Endothelial cell of umbilical vein (primary cell): ENCODE data around the gene PNKP. TPM values are rescaled to one million over a fixed set of nuclear protein-coding genes. Genes with fewer than 3 reads are reported as not detected.

Experiments
- BruUV-seq: library from RNA; stranded (reverse); fragments of 400-500 nt; replicated peaks from 2 replicates; lab custom pipeline; 2021; lab: Mats Ljungman, UMichigan
- CTCF ChIA-PET: fragments of 300-600, 350-600 bp; sonication (Branson Sonifier 250); formaldehyde crosslinking; loops from one replicate; lab custom pipeline; 2021; ENCODE audit warnings: antibody characterized with exemption, inconsistent platforms; lab: Charles Lee
- POLR2A ChIA-PET: fragments of 300-600, 350-600 bp; sonication (Branson Sonifier 250); formaldehyde crosslinking; loops from one replicate; lab custom pipeline; 2021; ENCODE audit warnings: antibody characterized with exemption, inconsistent platforms; lab: Charles Lee
- DNase-seq: peaks from one replicate; pipeline ENCODE4 v3.0.0-alpha.2; 2011; ENCODE audit warnings: low read depth, low spot score
- FAIRE-seq: peaks from 2 replicates; lab custom pipeline; 2011; peaks lifted over from hg19 to GRCh38; lab: Jason Lieb, UNC
- H2AFZ ChIP-seq: 2 replicates; pipeline ENCODE4 v1.6.0; 2012; ENCODE audit warnings: low read depth, low read length, control low read depth, inconsistent platforms
- H3K27ac ChIP-seq: 2 replicates; pipeline ENCODE4 v1.5.1; 2011; ENCODE audit warnings: low read depth, mild to moderate bottlenecking, control low read depth, low read length, moderate library complexity; ENCODE audit not compliant: insufficient read depth
- H3K27me3 ChIP-seq, 2 experiments: 2 replicates each; pipeline versions ENCODE4 v1.6.0 to v1.6.1; 2011; ENCODE audit warnings: low read length in 2 of 2, mixed read lengths in 1 of 2; ENCODE audit not compliant: control insufficient read depth in 2 of 2, insufficient read depth in 2 of 2
- H3K36me3 ChIP-seq, 2 experiments: 2 replicates in 1 of 2; 3 replicates in 1 of 2; pipeline ENCODE4 v1.5.1; 2011; ENCODE audit warnings: low read length in 2 of 2, mild to moderate bottlenecking in 1 of 2, moderate library complexity in 1 of 2; ENCODE audit not compliant: control insufficient read depth in 2 of 2, insufficient read depth in 2 of 2; ENCODE audit errors: extremely low read depth in 1 of 2
- H3K4me1 ChIP-seq: 3 replicates; pipeline ENCODE4 v1.5.1; 2011; ENCODE audit warnings: mild to moderate bottlenecking, low read length; ENCODE audit not compliant: control insufficient read depth, insufficient read depth; ENCODE audit errors: extremely low read depth
- H3K4me2 ChIP-seq: 2 replicates; pipeline ENCODE4 v1.6.1; 2011; ENCODE audit warnings: low read length, control low read depth, mixed read lengths; ENCODE audit not compliant: insufficient read depth
- H3K4me3 ChIP-seq, 3 experiments: fragments of 200-600 bp in 1 of 3; sonication (generic), shearing (Covaris generic) in 1 of 3; replicated peaks in 1 of 3; 2 replicates each; pipeline ENCODE4 v1.5.1; 2011 to 2016; ENCODE audit warnings: control low read depth in 3 of 3, low read length in 3 of 3, mild to moderate bottlenecking in 2 of 3, inconsistent platforms in 1 of 3, low read depth in 1 of 3, moderate library complexity in 1 of 3; ENCODE audit not compliant: insufficient read depth in 1 of 3
- H3K79me2 ChIP-seq: 2 replicates; pipeline ENCODE4 v1.6.0; 2012; ENCODE audit warnings: low read length, inconsistent platforms; ENCODE audit not compliant: control insufficient read depth, insufficient read depth
- H3K9ac ChIP-seq: replicated peaks from 2 replicates; pipeline ENCODE3; 2011; ENCODE audit warnings: low read length, control low read depth; ENCODE audit not compliant: insufficient read depth; ENCODE audit errors: extremely low read depth
- H3K9me1 ChIP-seq: replicated peaks from 3 replicates; pipeline ENCODE4 v1.6.0; 2011; ENCODE audit warnings: mild to moderate bottlenecking, low read length; ENCODE audit not compliant: control insufficient read depth, insufficient read depth; ENCODE audit errors: extremely low read depth
- H3K9me3 ChIP-seq: replicated peaks from 2 replicates; pipeline ENCODE4 v1.5.1; 2012; ENCODE audit warnings: low read length, inconsistent platforms; ENCODE audit not compliant: control insufficient read depth, insufficient read depth
- H4K20me1 ChIP-seq: replicated peaks from 2 replicates; pipeline ENCODE3; 2011; ENCODE audit warnings: mild to moderate bottlenecking, low read length; ENCODE audit not compliant: control insufficient read depth, insufficient read depth; ENCODE audit errors: extremely low read depth
- CTCF ChIP-seq, 2 donors: IDR thresholded peaks; 1 replicate in 1 of 2; 2 replicates in 1 of 2; pipeline ENCODE4 v1.5.1; 2011; ENCODE audit warnings: low read length in 2 of 2, mild to moderate bottlenecking in 2 of 2, moderate library complexity in 2 of 2, control low read depth in 1 of 2, inconsistent platforms in 1 of 2, low read depth in 1 of 2; ENCODE audit not compliant: insufficient read depth in 1 of 2; ENCODE audit errors: extremely low read depth in 1 of 2
- EZH2 ChIP-seq: IDR thresholded peaks from 2 replicates; pipeline ENCODE4 v1.6.1; 2012; ENCODE audit warnings: borderline replicate concordance, low read depth, mild to moderate bottlenecking, moderate library complexity, low read length, inconsistent platforms; ENCODE audit not compliant: severe bottlenecking
- FOS ChIP-seq: IDR thresholded peaks from 2 replicates; pipeline ENCODE4 v1.6.1; 2011; ENCODE audit warnings: mild to moderate bottlenecking, low read length, moderate library complexity, borderline replicate concordance; ENCODE audit not compliant: insufficient read depth
- GATA2 ChIP-seq: IDR thresholded peaks from 2 replicates; pipeline ENCODE4 v1.7.0; 2011; ENCODE audit warnings: low read depth, mild to moderate bottlenecking, moderate library complexity, mixed read lengths, low read length; ENCODE audit not compliant: insufficient read length, insufficient read depth
- JUN ChIP-seq: IDR thresholded peaks from 2 replicates; pipeline ENCODE4 v1.6.1; 2011; ENCODE audit warnings: borderline replicate concordance, low read depth; ENCODE audit not compliant: insufficient read length, insufficient read depth
- MAX ChIP-seq: IDR thresholded peaks from 2 replicates; pipeline ENCODE4 v1.6.1; 2011; ENCODE audit not compliant: insufficient read depth, insufficient read length
- MYC ChIP-seq: IDR thresholded peaks from one replicate; pipeline ENCODE4 v1.6.1; 2011; ENCODE audit warnings: mild to moderate bottlenecking, low read depth, low read length
- POLR2A ChIP-seq: IDR thresholded peaks from 2 replicates; pipeline ENCODE4 v1.6.1; 2012; ENCODE audit warnings: low read depth, mild to moderate bottlenecking, control low read depth, low read length
- POLR2AphosphoS5 ChIP-seq: IDR thresholded peaks from 2 replicates; pipeline ENCODE4 v1.6.1; 2012; ENCODE audit warnings: low read depth, mild to moderate bottlenecking, control low read depth, low read length, moderate library complexity; ENCODE audit not compliant: insufficient read depth
- dilution Hi-C: fragments of 300-500 bp; cut with MboI; formaldehyde crosslinking; loops from one replicate; pipeline ENCODE4 v1.15.0; 2019; ENCODE audit warnings: low sequenced_read_pairs; ENCODE audit not compliant: extremely low pct_ligation_motif_present
- intact Hi-C: fragments of 100-400 bp; cut with micrococcal nuclease; formaldehyde crosslinking; loops from one replicate; pipeline ENCODE4 v1.10.0; 2022
- polyA plus RNA-seq, 4 experiments: library from polyadenylated mRNA; depleted of rRNA in 3 of 4; stranded (reverse) in 3 of 4; unstranded in 1 of 4; fragments of >200 nt; gene quantifications; 2 replicates each; pipeline versions ENCODE4 v1.2.1 to v1.2.3, GENCODE V29; 2011 to 2012; ENCODE audit warnings: missing spikeins in 1 of 4
- total RNA-seq: library from RNA; stranded (reverse); gene quantifications from 2 replicates; pipeline ENCODE4 v1.2.3, GENCODE V29; 2021

Gene PNKP
- total and polyA plus RNA-seq, 2 donors (not counting 3 experiments of a cell fraction or from before 2014, with no cell fraction given): 39.4 to 112 TPM

- Histone ChIP-seq H3K4me1 (peaks cover 21% of the 10 kb centered on the region), H3K4me3 (no peak overlapping the region), H3K9me1 (no peaks in the 10 kb centered on the region), H3K9ac (no peak overlapping the region), H3K79me2 (peaks cover 18% of the 10 kb centered on the region), H3K9me3 (no peaks in the 10 kb centered on the region), H3K27ac (no peak overlapping the region), H3K4me2 (no peak overlapping the region), H3K27me3 (no peaks in the 10 kb centered on the region), H2AFZ (no peak overlapping the region), H3K36me3 (peaks cover 0 to 9% of the 10 kb centered on the region in 2 experiments), H4K20me1 (no peaks in the 10 kb centered on the region)
- TF ChIP-seq FOS: no peak
- no peak for TF ChIP-seq JUN
- TF ChIP-seq CTCF (IDR thresholded peaks at IDR 0.05; ENCODE audit: extremely low read depth in 1 of 2, insufficient read depth in 1 of 2, low read depth in 1 of 2, low read length in 2 of 2): no peak
- TF ChIP-seq POLR2A: no peak
- no peak for TF ChIP-seq MYC
- no peak for TF ChIP-seq GATA2
- no peak for TF ChIP-seq EZH2
- TF ChIP-seq MAX: no peak
- no peak for TF ChIP-seq POLR2AphosphoS5
- intact Hi-C loops: no loop called here
- dilution Hi-C loops: no loop called here
- BruUV-seq: no TSS peak
- CTCF ChIA-PET: no interaction called here
- FAIRE-seq: no peak
- POLR2A ChIA-PET: no interaction called here
- no peak for DNase-seq
Observed at GRCh38 chr19:49872245-49873128, 5.1 kb upstream of the PNKP start.
